Lower leg skin (tissue), 4 donors: ENCODE measurements around the gene CCL8. TPM values are rescaled to one million over a fixed set of nuclear protein-coding genes. Genes with fewer than 3 reads are reported as not detected.

ENCODE experiments used
- DNase-seq, 2 donors: peaks; one replicate each; pipeline ENCODE4 v3.0.0-alpha.2; 2019; ENCODE audit warnings: low spot score in 2 of 2
- H3K4me3 ChIP-seq: fragments of 200-600 bp; sonication (generic); 2 replicates; pipeline ENCODE4 v1.5.1; 2017; ENCODE audit warnings: mild to moderate bottlenecking, low read depth; ENCODE audit not compliant: poor library complexity, severe bottlenecking
- CTCF ChIP-seq, 3 donors: fragments of 450-650 bp; IDR thresholded peaks; one replicate each; pipeline ENCODE4 v1.5.1; 2016; ENCODE audit warnings: antibody characterized with exemption in 3 of 3, mild to moderate bottlenecking in 3 of 3, moderate library complexity in 2 of 3
- POLR2A ChIP-seq, 2 donors: fragments of 450-650 bp; IDR thresholded peaks; one replicate each; pipeline ENCODE4 v1.6.1; 2016 to 2017; ENCODE audit warnings: antibody characterized with exemption in 2 of 2, mild to moderate bottlenecking in 1 of 2, moderate library complexity in 1 of 2
- WGBS, 2 donors: methylation state at CpG; one replicate each; pipeline ENCODE4 v1.1.5; 2018; 5-methylcytosine and 5-hydroxymethylcytosine counted together
- intact Hi-C: fragments of 100-400 bp; cut with DNase I; formaldehyde crosslinking; loops from one replicate; pipeline ENCODE4 v1.15.0; 2023; ENCODE audit warnings: low total_unique reads
- total RNA-seq, 4 donors: library from RNA; depleted of rRNA; stranded (reverse); fragments of >200 nt; gene quantifications; one replicate each; pipeline ENCODE4 v1.1.0, GENCODE V29; 2016

Gene CCL8
- total RNA-seq, 4 donors from 2014 or later = not detected

GRCh38 chr17:34347063-34347462, 27.8 kb downstream of the CCL8 start:
- DNase-seq = peak in 1 of 2 donors; percentile 66
- intact Hi-C loops = no loop called here
- 75 to 82% methylated on average over 4 of the region's 4 CpGs for WGBS, 2 donors
- H3K4me3 ChIP-seq = no peak overlapping the region
- TF ChIP-seq CTCF (IDR thresholded peaks at IDR 0.05) (no peak), POLR2A (IDR thresholded peaks at IDR 0.05) (no peak)

- intact Hi-C loops = no loop called here
- WGBS, 2 donors = 57 to 64% methylated on average over 4 of the region's 4 CpGs
- TF ChIP-seq POLR2A (IDR thresholded peaks at IDR 0.05) = no peak
- TF ChIP-seq CTCF (IDR thresholded peaks at IDR 0.05) = no peak
- DNase-seq = no peak
- H3K4me3 ChIP-seq = no peak overlapping the region
These were observed 30.5 kb downstream of the CCL8 start for GRCh38 chr17:34349751-34350150.

GRCh38 chr17:34351096-34351495, 31.9 kb downstream of the CCL8 start:
- intact Hi-C loops = no loop called here
- WGBS, 2 donors = 65 to 76% methylated on average over 1 of the region's 1 CpG
- no peak overlapping the region for H3K4me3 ChIP-seq
- TF ChIP-seq CTCF (IDR thresholded peaks at IDR 0.05) = no peak
- TF ChIP-seq POLR2A (IDR thresholded peaks at IDR 0.05) = no peak
- no peak for DNase-seq

GRCh38 chr17:34352191-34352590, 33.0 kb downstream of the CCL8 start:
- intact Hi-C loops = no loop called here
- TF ChIP-seq POLR2A (IDR thresholded peaks at IDR 0.05) (no peak), CTCF (IDR thresholded peaks at IDR 0.05) (no peak)
- H3K4me3 ChIP-seq = no peak overlapping the region
- no peak for DNase-seq

GRCh38 chr17:34354637-34355036, 35.4 kb downstream of the CCL8 start:
- H3K4me3 ChIP-seq = no peak overlapping the region
- intact Hi-C loops = no loop called here
- DNase-seq = no peak
- no peak for TF ChIP-seq POLR2A (IDR thresholded peaks at IDR 0.05)
- TF ChIP-seq CTCF (IDR thresholded peaks at IDR 0.05) = no peak

GRCh38 chr17:34356194-34356593, 37.0 kb downstream of the CCL8 start, which contains the start of gene CCL13:
Gene CCL13 (plus strand): TSS chr17:34356480. CDS start chr17:34356527, 47 bp downstream.
- DNase-seq = peak in 1 of 2 donors; percentile 31
- no peak within 1 kb of the TSS for H3K4me3 ChIP-seq
- 90 to 91% methylated on average over 5 of the region's 5 CpGs for WGBS, 2 donors
- intact Hi-C loops = no loop called here
- TF ChIP-seq POLR2A (IDR thresholded peaks at IDR 0.05) (no peak), CTCF (IDR thresholded peaks at IDR 0.05) (no peak)
